ENCODE measurements around the gene CTNNBL1.
"Not testable (repeated sequence)": the region's sequence is repeated elsewhere in the genome, so short reads cannot be mapped to it uniquely, and the experiment has no call there.

The CTNNBL1 gene

GRCh38 chr20:37680420-37680819, 13.4 kb upstream of the CTNNBL1 start:
- no peak for DNase-seq

- no peak for DNase-seq
These were observed 12.3 kb upstream of the CTNNBL1 start for GRCh38 chr20:37681384-37682112.

GRCh38 chr20:37683146-37683545, 10.7 kb upstream of the CTNNBL1 start:
- not testable (repeated sequence) for DNase-seq

- no peak for DNase-seq
These were observed 6.9 kb upstream of the CTNNBL1 start for GRCh38 chr20:37686762-37687477.

- no peak for DNase-seq
These were observed 6.4 kb upstream of the CTNNBL1 start for GRCh38 chr20:37687478-37687805.

- DNase-seq: no peak
These were observed 5.7 kb upstream of the CTNNBL1 start for GRCh38 chr20:37688093-37688492.

GRCh38 chr20:37690626-37691369, 3.0 kb upstream of the CTNNBL1 start:
- no peak for DNase-seq

- no peak for DNase-seq
These were observed 1.2 kb upstream of the CTNNBL1 start for GRCh38 chr20:37692459-37693166.

- no peak for DNase-seq
These were observed 592 bp upstream of the CTNNBL1 start for GRCh38 chr20:37693242-37693634.

GRCh38 chr20:37695684-37696342, 2.0 kb downstream of the CTNNBL1 start:
- no peak for DNase-seq

- DNase-seq: no peak
These were observed 3.5 kb downstream of the CTNNBL1 start for GRCh38 chr20:37697314-37697713.

- no peak for DNase-seq
These were observed 5.4 kb downstream of the CTNNBL1 start for GRCh38 chr20:37699202-37699601.

GRCh38 chr20:37700301-37700700, 6.5 kb downstream of the CTNNBL1 start:
- no peak for DNase-seq

GRCh38 chr20:37701676-37702075, 7.8 kb downstream of the CTNNBL1 start:
- not testable (repeated sequence) for DNase-seq

GRCh38 chr20:37702403-37703034, 8.7 kb downstream of the CTNNBL1 start:
- no peak for DNase-seq

- no peak for DNase-seq
These were observed 9.4 kb downstream of the CTNNBL1 start for GRCh38 chr20:37703035-37703845.

- DNase-seq: no peak
These were observed 11.1 kb downstream of the CTNNBL1 start for GRCh38 chr20:37704955-37705354.

GRCh38 chr20:37706298-37706697, 12.5 kb downstream of the CTNNBL1 start:
- DNase-seq: no peak

- no peak for DNase-seq
These were observed 17.2 kb downstream of the CTNNBL1 start for GRCh38 chr20:37711001-37711400.

GRCh38 chr20:37711994-37712964, 18.4 kb downstream of the CTNNBL1 start:
- DNase-seq: no peak
